Astrocyte (in vitro differentiated cells and primary cell): Measurements from ENCODE around the gene KNTC1. TPM values are rescaled to one million over a fixed set of nuclear protein-coding genes. Genes with fewer than 3 reads are reported as not detected.

Source experiments
- DNase-seq: peaks from one replicate; pipeline ENCODE4 v3.0.0-alpha.2; 2010; ENCODE audit warnings: low read depth
- FAIRE-seq: peaks from 2 replicates; lab custom pipeline; 2011; peaks lifted over from hg19 to GRCh38; lab: Jason Lieb, UNC
- H2AFZ ChIP-seq: 2 replicates; pipeline ENCODE4 v1.6.0; 2012; ENCODE audit warnings: low read depth, low read length, inconsistent platforms
- H3K27ac ChIP-seq: 2 replicates; pipeline ENCODE4 v1.5.1; 2011; ENCODE audit warnings: low read depth, low read length, inconsistent platforms
- H3K27me3 ChIP-seq: 2 replicates; pipeline ENCODE4 v1.6.0; 2011; ENCODE audit warnings: low read length, inconsistent platforms; ENCODE audit not compliant: insufficient read depth
- H3K36me3 ChIP-seq: 2 replicates; pipeline ENCODE4 v1.5.1; 2011; ENCODE audit warnings: low read length, inconsistent platforms; ENCODE audit not compliant: insufficient read depth
- H3K4me1 ChIP-seq: 2 replicates; pipeline ENCODE4 v1.5.1; 2011; ENCODE audit warnings: low read length, inconsistent platforms; ENCODE audit not compliant: insufficient read depth
- H3K4me2 ChIP-seq: 2 replicates; pipeline ENCODE4 v1.6.0; 2012; ENCODE audit warnings: low read length, inconsistent platforms
- H3K4me3 ChIP-seq: 2 replicates; pipeline ENCODE4 v1.5.1; 2011; ENCODE audit warnings: low read depth, mild to moderate bottlenecking, low read length, inconsistent platforms; ENCODE audit not compliant: insufficient read depth
- H3K79me2 ChIP-seq: 2 replicates; pipeline ENCODE4 v1.6.0; 2012; ENCODE audit warnings: mild to moderate bottlenecking, low read length, inconsistent platforms; ENCODE audit not compliant: insufficient read depth
- H3K9ac ChIP-seq: 2 replicates; pipeline ENCODE4 v1.6.0; 2012; ENCODE audit warnings: mild to moderate bottlenecking, low read length, inconsistent platforms
- H3K9me3 ChIP-seq: 2 replicates; pipeline ENCODE4 v1.5.1; 2012; ENCODE audit warnings: low read depth, mild to moderate bottlenecking, low read length, inconsistent platforms; ENCODE audit not compliant: insufficient read depth
- H4K20me1 ChIP-seq: 2 replicates; pipeline ENCODE4 v1.6.0; 2012; ENCODE audit warnings: low read length, inconsistent platforms; ENCODE audit not compliant: insufficient read depth
- H3K27ac Mint-ChIP-seq: one replicate; pipeline ENCODE4 v1.8.0; 2021; ENCODE audit warnings: mild to moderate bottlenecking, mixed read lengths; ENCODE audit not compliant: unreplicated experiment
- H3K27me3 Mint-ChIP-seq: one replicate; pipeline ENCODE4 v1.8.0; 2021; ENCODE audit warnings: low read depth, mixed read lengths; ENCODE audit not compliant: unreplicated experiment
- H3K36me3 Mint-ChIP-seq: one replicate; pipeline ENCODE4 v1.8.0; 2021; ENCODE audit warnings: low read depth, mixed read lengths; ENCODE audit not compliant: unreplicated experiment
- H3K4me1 Mint-ChIP-seq: one replicate; pipeline ENCODE4 v1.8.0; 2021; ENCODE audit warnings: low read depth, mixed read lengths; ENCODE audit not compliant: unreplicated experiment
- H3K4me3 Mint-ChIP-seq: one replicate; pipeline ENCODE4 v1.8.0; 2021; ENCODE audit warnings: mild to moderate bottlenecking, moderate library complexity, mixed read lengths; ENCODE audit not compliant: unreplicated experiment
- H3K9me3 Mint-ChIP-seq: one replicate; pipeline ENCODE4 v1.8.0; 2021; ENCODE audit warnings: mild to moderate bottlenecking, mixed read lengths; ENCODE audit not compliant: unreplicated experiment
- EZH2 ChIP-seq: IDR thresholded peaks from 2 replicates; pipeline ENCODE4 v1.6.1; 2012; ENCODE audit warnings: mild to moderate bottlenecking, low read length, inconsistent platforms; ENCODE audit not compliant: insufficient read depth
- total RNA-seq: library from RNA; stranded (reverse); gene quantifications from 2 replicates; pipeline ENCODE4 v1.2.1, GENCODE V29; 2021
- TF ChIP-seq, protein P1 (sequence below): IDR thresholded peaks from 2 replicates; pipeline ENCODE4 v1.5.1; 2011; ENCODE audit warnings: low read depth, mild to moderate bottlenecking, inconsistent platforms, low read length, moderate library complexity; ENCODE audit not compliant: insufficient read depth

The KNTC1 gene
- total RNA-seq, 1 donor from 2014 or later, result 10.6 TPM

DNA sequence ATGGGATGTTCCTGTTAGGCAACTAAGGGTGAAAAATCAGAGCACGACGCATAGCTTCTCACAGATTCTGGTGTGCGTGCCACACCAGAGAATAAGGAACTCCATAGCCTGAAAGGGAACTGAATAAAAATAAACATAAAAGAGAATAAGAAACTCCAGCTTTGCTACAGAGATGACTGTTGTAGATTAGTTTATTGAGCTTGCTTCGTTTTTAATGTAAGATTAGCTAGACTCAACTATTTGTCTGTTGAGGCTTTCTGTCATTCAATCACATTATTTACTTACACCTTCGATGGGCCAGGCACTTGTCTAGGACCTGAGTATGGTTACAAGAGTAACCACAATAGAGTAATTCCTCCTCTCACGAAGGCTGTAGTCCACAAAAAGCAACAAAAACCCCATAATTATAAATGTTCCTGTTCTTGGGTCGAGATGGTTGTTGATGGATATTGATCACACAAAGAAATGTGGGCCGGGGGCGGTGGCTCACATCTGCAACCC, 25.5 kb upstream of the KNTC1 start:
- peak overlapping the region; percentile 95 for H3K4me3 ChIP-seq

DNA sequence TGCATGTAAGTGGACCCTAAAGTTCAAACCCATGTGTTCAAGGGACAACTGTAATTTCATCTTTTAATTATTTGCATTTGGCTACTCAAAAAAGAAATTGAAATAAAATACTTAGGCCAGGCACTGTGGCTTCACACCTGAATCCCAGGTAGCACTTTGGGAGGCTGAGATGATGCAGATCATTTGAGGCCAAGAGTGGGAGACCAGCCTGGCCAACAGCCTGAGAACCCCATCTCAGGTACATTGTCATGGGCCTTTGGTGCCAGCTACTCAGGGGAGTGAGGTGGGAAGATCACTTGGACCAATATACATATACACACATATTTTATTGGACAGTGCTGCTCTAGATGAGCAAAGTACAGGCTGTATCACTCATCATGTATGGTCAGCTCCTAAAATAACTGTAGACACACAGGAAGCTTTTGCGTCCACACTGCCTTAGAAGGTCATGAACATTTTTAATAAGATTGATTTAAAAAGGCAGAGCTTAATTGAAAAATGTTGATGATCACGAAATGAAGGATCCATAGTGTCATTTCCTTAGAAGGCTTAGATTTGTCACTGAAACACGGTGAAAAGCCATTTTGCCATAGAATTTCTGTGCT, 23.8 kb upstream of the KNTC1 start:
- Histone ChIP-seq H4K20me1 (peaks cover 40% of the 10 kb centered on the region), H3K36me3 (peaks cover 49% of the 10 kb centered on the region), H3K9ac (no peak overlapping the region), H3K4me2 (no peak overlapping the region), H3K79me2 (peaks cover 37% of the 10 kb centered on the region), H3K9me3 (no peaks in the 10 kb centered on the region), H3K27me3 (no peaks in the 10 kb centered on the region), H3K4me1 (peaks cover 3% of the 10 kb centered on the region), H3K27ac (no peak overlapping the region), H2AFZ (no peak overlapping the region), H3K4me3 (no peak overlapping the region)
- Mint-ChIP-seq H3K27me3 (no peaks in the 10 kb centered on the region), H3K9me3 (no peaks in the 10 kb centered on the region), H3K4me3 (peak overlapping the region; percentile 22), H3K4me1 (peaks cover 6% of the 10 kb centered on the region), H3K27ac (peak overlapping the region; percentile 77), H3K36me3 (peaks cover 2% of the 10 kb centered on the region)
- TF ChIP-seq, protein P1, sequence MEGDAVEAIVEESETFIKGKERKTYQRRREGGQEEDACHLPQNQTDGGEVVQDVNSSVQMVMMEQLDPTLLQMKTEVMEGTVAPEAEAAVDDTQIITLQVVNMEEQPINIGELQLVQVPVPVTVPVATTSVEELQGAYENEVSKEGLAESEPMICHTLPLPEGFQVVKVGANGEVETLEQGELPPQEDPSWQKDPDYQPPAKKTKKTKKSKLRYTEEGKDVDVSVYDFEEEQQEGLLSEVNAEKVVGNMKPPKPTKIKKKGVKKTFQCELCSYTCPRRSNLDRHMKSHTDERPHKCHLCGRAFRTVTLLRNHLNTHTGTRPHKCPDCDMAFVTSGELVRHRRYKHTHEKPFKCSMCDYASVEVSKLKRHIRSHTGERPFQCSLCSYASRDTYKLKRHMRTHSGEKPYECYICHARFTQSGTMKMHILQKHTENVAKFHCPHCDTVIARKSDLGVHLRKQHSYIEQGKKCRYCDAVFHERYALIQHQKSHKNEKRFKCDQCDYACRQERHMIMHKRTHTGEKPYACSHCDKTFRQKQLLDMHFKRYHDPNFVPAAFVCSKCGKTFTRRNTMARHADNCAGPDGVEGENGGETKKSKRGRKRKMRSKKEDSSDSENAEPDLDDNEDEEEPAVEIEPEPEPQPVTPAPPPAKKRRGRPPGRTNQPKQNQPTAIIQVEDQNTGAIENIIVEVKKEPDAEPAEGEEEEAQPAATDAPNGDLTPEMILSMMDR, result no peak
- TF ChIP-seq EZH2, result no peak
- FAIRE-seq, result no peak
- DNase-seq, result no peak

More for the DNA sequence above, 25.5 kb upstream of the KNTC1 start:
- H3K27ac ChIP-seq, result peak overlapping the region; percentile 97
- peak overlapping the region; percentile 97 for H3K27ac Mint-ChIP-seq
- H3K27me3 Mint-ChIP-seq, result no peaks in the 10 kb centered on the region
- H3K4me3 Mint-ChIP-seq, result peak overlapping the region; percentile 96
- peak overlapping the region; percentile 84 for H3K4me2 ChIP-seq
- peaks cover 8% of the 10 kb centered on the region for H3K4me1 Mint-ChIP-seq
- H2AFZ ChIP-seq, result peak overlapping the region; percentile 11
- H3K36me3 ChIP-seq, result peaks cover 32% of the 10 kb centered on the region
- no peak for FAIRE-seq
- TF ChIP-seq, protein P1, result no peak
- no peak for TF ChIP-seq EZH2
- peaks cover 2% of the 10 kb centered on the region for H3K36me3 Mint-ChIP-seq
- H3K27me3 ChIP-seq, result no peaks in the 10 kb centered on the region
- H3K9me3 ChIP-seq, result no peaks in the 10 kb centered on the region
- no peaks in the 10 kb centered on the region for H3K9me3 Mint-ChIP-seq
- peaks cover 41% of the 10 kb centered on the region for H3K79me2 ChIP-seq
- peak overlapping the region; percentile 98 for H3K9ac ChIP-seq
- no peak for DNase-seq
- H4K20me1 ChIP-seq, result peaks cover 24% of the 10 kb centered on the region
- H3K4me1 ChIP-seq, result peaks cover 3% of the 10 kb centered on the region
